ENCODE results near the gene RCOR1. TPM values are rescaled to one million over a fixed set of nuclear protein-coding genes. Genes with fewer than 3 reads are reported as not detected.

RCOR1 gene
- total RNA-seq, 1 donor from 2014 or later = 52.8 TPM

GRCh38 chr14:102726191-102726949 lies 133.9 kb downstream of the RCOR1 start:
- ATAC-seq = no peak

- no peak for ATAC-seq
Measured at GRCh38 chr14:102727336-102728095, 135.1 kb downstream of the RCOR1 start.

- ATAC-seq = no peak
Measured at GRCh38 chr14:102728501-102728900, 136.1 kb downstream of the RCOR1 start.

GRCh38 chr14:102729268-102729667 lies 136.8 kb downstream of the RCOR1 start:
- no peak for ATAC-seq

GRCh38 chr14:102729825-102730224 lies 137.4 kb downstream of the RCOR1 start:
- ATAC-seq = no peak

GRCh38 chr14:102731101-102731870 lies 138.8 kb downstream of the RCOR1 start:
- ATAC-seq = peak; percentile 23

GRCh38 chr14:102731871-102732800 lies 139.7 kb downstream of the RCOR1 start:
- peak; percentile 22 for ATAC-seq

- no peak for ATAC-seq
Measured at GRCh38 chr14:102732924-102733323, 140.5 kb downstream of the RCOR1 start.

GRCh38 chr14:102733326-102733725 lies 140.9 kb downstream of the RCOR1 start:
- no peak for ATAC-seq

GRCh38 chr14:102734436-102734835 lies 142.0 kb downstream of the RCOR1 start:
- no peak for ATAC-seq

- ATAC-seq = peak; percentile 2
Measured at GRCh38 chr14:102736956-102737355, 144.5 kb downstream of the RCOR1 start.

- peak; percentile 29 for ATAC-seq
Measured at GRCh38 chr14:102737402-102738372, 145.2 kb downstream of the RCOR1 start.

GRCh38 chr14:102738373-102739189 lies 146.1 kb downstream of the RCOR1 start:
- ATAC-seq = peak; percentile 22

- peak; percentile 19 for ATAC-seq
Measured at GRCh38 chr14:102739190-102739469, 146.7 kb downstream of the RCOR1 start.

GRCh38 chr14:102746634-102747438 lies 154.4 kb downstream of the RCOR1 start:
- no peak for ATAC-seq

- no peak for ATAC-seq
Measured at GRCh38 chr14:102748806-102749205, 156.4 kb downstream of the RCOR1 start.

- ATAC-seq = peak; percentile 7
Measured at GRCh38 chr14:102749393-102750305, 157.2 kb downstream of the RCOR1 start.

GRCh38 chr14:102750376-102750775 lies 157.9 kb downstream of the RCOR1 start:
- no peak for ATAC-seq
